Heart right ventricle (tissue), 16 donors: ENCODE measurements around the gene ABHD12. TPM values are rescaled to one million over a fixed set of nuclear protein-coding genes. Genes with fewer than 3 reads are reported as not detected.

Experiments
- ATAC-seq, 8 donors: fragments of 200-7000 bp; cut with Tn5 transposase; one replicate each; pipeline ENCODE4 v1.9.1; 2020; ENCODE audit warnings: mild to moderate bottlenecking in 8 of 8, moderate library complexity in 8 of 8, moderate number of reproducible peaks in 1 of 8
- DNase-seq, 2 donors: peaks; one replicate each; pipeline ENCODE4 v3.0.0-alpha.2; 2020
- H3K27ac ChIP-seq, 10 donors: fragments of 200-600 bp; sonication (generic) in 2 of 10; one replicate each; pipeline versions ENCODE4 v1.5.0 to v1.8.0; 2020 to 2022; ENCODE audit warnings: mild to moderate bottlenecking in 3 of 10
- H3K27me3 ChIP-seq, 7 donors: fragments of 200-600 bp; one replicate each; pipeline ENCODE4 v1.8.0; 2021 to 2022; ENCODE audit warnings: mild to moderate bottlenecking in 2 of 7
- H3K36me3 ChIP-seq, 9 donors: fragments of 200-600 bp; sonication (generic) in 1 of 9; one replicate each; pipeline versions ENCODE4 v1.5.0 to v1.8.0; 2020 to 2022; ENCODE audit warnings: mild to moderate bottlenecking in 2 of 9
- H3K4me1 ChIP-seq, 9 donors: fragments of 200-600 bp; sonication (generic) in 1 of 9; one replicate each; pipeline versions ENCODE4 v1.5.0 to v1.8.0; 2020 to 2022; ENCODE audit warnings: mild to moderate bottlenecking in 4 of 9
- H3K4me3 ChIP-seq, 10 donors: fragments of 200-600 bp; sonication (generic) in 2 of 10; one replicate each; pipeline versions ENCODE4 v1.5.0 to v1.8.0; 2020 to 2022; ENCODE audit warnings: mild to moderate bottlenecking in 7 of 10, moderate library complexity in 2 of 10
- H3K9me3 ChIP-seq, 11 donors: fragments of 200-600 bp in 10 of 11; sonication (generic) in 2 of 11; one replicate each; pipeline versions ENCODE4 v1.5.0 to v1.8.0; 2013 to 2022; ENCODE audit warnings: mild to moderate bottlenecking in 2 of 11, control low read depth in 1 of 11, moderate library complexity in 1 of 11
- WGBS, 2 donors: extraction: QIAGEN DNeasy Blood & Tissue Kit; methylation state at CpG; one replicate each; pipeline ENCODE4 v1.1.7; 2013; ENCODE audit warnings: inconsistent platforms in 1 of 2; 5-methylcytosine and 5-hydroxymethylcytosine counted together
- intact Hi-C, 10 donors: fragments of 100-400 bp; cut with DNase I; formaldehyde crosslinking; loops; one replicate each; pipeline versions ENCODE4 v1.11.1 to v1.14.2; 2022
- polyA plus RNA-seq, 2 donors: library from polyadenylated mRNA; stranded (reverse); fragments of 200-250 nt; gene quantifications; one replicate each; pipeline ENCODE4 v1.2.3, GENCODE V29; 2013
- total RNA-seq, 10 donors: library from RNA; stranded (reverse); fragmentation: NEBNext Ultra II Directional in 3 of 10; extraction: Animal tissue kit (Norgen Biotek cat#: 25700) in 3 of 10; gene quantifications; one replicate each; pipeline versions ENCODE4 v1.2.1 to v1.2.4, GENCODE V29; 2021 to 2023
- TF ChIP-seq, protein P1 (sequence below), 9 donors: fragments of 200-600 bp; sonication (generic) in 2 of 9; IDR thresholded peaks; one replicate each; pipeline versions ENCODE4 v1.5.0 to v1.8.0; 2021 to 2022; ENCODE audit warnings: antibody characterized with exemption in 9 of 9, mild to moderate bottlenecking in 5 of 9, moderate library complexity in 1 of 9
- donor health status: Arrhythmogenic right ventricular cardiomyopathy.
- donor health status: ischemic (EF 13 %, LVEDD 7.1; RV severe dilation, severe dysfunction).
- donor health status: healthy with polysubstance abuse.
- donor health status: DM: no; HTN: yes; CAD: no.
- donor health status: DM: no; HTN: no; CAD: no.
- donor health status: ischemic (EF 25% LVEDD 6.9; RV normal size, moderate dysfunction).
- donor health status: ischemic (EF 25% LVEDD 5.7; RV mildly dilated, moderate dysfunction).
- donor health status: healthy.
- donor health status: DM: yes; HTN: yes; CAD: no.
- donor health status: Ischemic cardiomyopathy.
- donor health status: ischemic (EF 35%, LVEDD 5.7; RV mildly dilated, moderate dysfunction).
- donor health status: nonischemic (EF 11% LVEDD 7.7; RV severe dilation, severe dysfunction).
- donor health status: DM: yes; HTN: yes; CAD: no.
- donor health status: PGD.
- donor health status: ischemic (EF 29% LVEDD 5.4; RV normal size, mild dysfunction).
- donor health status: nonischemic (EF 23%, LVEDD 6.1; RV moderate dilation, normal function).

Gene ABHD12
- total and polyA plus RNA-seq, 12 donors = 21.1 to 41.3 (median 28.1) TPM

DNA sequence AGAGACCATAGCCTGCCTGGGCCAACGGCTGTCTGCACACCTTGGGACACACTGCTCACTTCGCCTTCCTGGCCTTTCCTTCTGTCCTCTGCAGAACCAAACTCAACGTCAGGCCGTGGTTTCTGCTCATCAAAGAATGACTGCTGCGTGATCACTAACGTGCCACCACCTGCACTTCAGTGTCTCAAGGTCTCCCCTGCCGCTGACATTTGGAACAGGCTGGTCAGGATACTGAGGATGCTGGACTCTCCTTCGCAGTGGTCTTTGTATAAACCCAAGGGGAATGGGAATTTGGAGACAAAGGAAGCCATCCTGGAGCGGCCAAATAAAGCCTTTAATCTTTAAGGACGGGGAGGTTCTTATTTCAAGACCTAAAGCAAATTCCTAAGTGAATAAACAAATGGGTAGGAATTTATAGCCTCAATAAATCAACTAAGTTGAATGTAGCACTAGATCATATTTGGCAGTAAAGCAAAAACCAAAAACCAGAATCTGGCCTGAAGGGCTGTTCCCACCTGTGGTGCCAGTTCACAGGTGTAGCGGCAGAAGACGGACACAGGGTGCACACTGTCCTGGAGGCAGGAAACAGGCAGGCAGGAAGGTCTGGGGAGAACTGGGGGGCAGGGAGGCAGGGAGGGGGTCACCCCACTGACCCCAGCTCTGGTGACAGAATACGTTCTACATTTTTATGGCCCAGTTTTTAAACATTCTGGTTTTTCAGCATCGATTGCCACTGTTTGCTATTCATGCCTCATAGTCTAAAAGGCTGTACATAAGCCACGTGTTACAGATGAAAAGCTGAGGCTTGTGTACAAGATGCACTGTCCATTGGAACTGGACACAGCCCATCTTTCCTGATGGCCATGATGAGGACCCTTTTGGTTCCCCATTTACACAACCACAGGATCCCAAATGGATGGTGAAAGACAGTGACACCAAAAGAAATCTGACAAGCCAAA is 36.6 kb downstream of the ABHD12 start:
- H3K4me3 ChIP-seq = no peak overlapping the region
- DNase-seq (no peak), ATAC-seq (peak in 1 of 8 donors; percentile 12)
- intact Hi-C loops = no loop called here
- H3K27me3 ChIP-seq = no peaks in the 10 kb centered on the region
- no peaks in the 10 kb centered on the region for H3K9me3 ChIP-seq
- TF ChIP-seq, protein P1, sequence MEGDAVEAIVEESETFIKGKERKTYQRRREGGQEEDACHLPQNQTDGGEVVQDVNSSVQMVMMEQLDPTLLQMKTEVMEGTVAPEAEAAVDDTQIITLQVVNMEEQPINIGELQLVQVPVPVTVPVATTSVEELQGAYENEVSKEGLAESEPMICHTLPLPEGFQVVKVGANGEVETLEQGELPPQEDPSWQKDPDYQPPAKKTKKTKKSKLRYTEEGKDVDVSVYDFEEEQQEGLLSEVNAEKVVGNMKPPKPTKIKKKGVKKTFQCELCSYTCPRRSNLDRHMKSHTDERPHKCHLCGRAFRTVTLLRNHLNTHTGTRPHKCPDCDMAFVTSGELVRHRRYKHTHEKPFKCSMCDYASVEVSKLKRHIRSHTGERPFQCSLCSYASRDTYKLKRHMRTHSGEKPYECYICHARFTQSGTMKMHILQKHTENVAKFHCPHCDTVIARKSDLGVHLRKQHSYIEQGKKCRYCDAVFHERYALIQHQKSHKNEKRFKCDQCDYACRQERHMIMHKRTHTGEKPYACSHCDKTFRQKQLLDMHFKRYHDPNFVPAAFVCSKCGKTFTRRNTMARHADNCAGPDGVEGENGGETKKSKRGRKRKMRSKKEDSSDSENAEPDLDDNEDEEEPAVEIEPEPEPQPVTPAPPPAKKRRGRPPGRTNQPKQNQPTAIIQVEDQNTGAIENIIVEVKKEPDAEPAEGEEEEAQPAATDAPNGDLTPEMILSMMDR (IDR thresholded peaks at IDR 0.05) = no peak
- no peaks in the 10 kb centered on the region for H3K36me3 ChIP-seq
- peaks cover 0 to 46% (median 23%) of the 10 kb centered on the region in 9 donors for H3K4me1 ChIP-seq
- WGBS, 2 donors = 86 to 88% methylated on average over 15 of the region's 15 CpGs
- peak overlapping the region in 2 of 10 donors; percentile 21 to 72 for H3K27ac ChIP-seq

DNA sequence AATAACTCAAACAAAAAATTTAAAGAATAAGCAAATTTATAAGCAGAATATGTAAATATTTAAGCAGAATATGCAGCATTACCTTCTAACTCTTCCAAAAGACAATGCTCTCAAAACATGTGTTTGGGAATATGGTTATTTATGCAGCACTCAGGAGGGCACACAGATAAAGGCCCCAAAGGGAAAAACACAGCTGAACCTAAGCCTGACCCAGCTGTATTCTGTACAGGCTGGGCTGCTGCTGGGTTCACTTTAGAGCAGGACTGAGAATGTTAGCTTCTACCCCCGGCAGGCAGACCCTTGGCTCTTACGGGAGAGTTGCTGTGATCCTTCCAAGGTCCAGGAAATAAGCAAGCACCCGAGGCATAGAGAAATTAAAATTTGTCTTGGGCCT is 37.3 kb downstream of the ABHD12 start:
- no peaks in the 10 kb centered on the region for H3K27me3 ChIP-seq
- intact Hi-C loops = no loop called here
- peak overlapping the region in 1 of 10 donors; percentile 21 for H3K27ac ChIP-seq
- H3K9me3 ChIP-seq = no peaks in the 10 kb centered on the region
- H3K4me1 ChIP-seq = peaks cover 0 to 46% (median 23%) of the 10 kb centered on the region in 9 donors
- ATAC-seq (peak in 1 of 8 donors; percentile 51), DNase-seq (no peak)
- TF ChIP-seq, protein P1 (IDR thresholded peaks at IDR 0.05) = no peak
- 51 to 54% methylated on average over 3 of the region's 3 CpGs for WGBS, 2 donors
- no peak overlapping the region for H3K4me3 ChIP-seq
- H3K36me3 ChIP-seq = no peaks in the 10 kb centered on the region

DNA sequence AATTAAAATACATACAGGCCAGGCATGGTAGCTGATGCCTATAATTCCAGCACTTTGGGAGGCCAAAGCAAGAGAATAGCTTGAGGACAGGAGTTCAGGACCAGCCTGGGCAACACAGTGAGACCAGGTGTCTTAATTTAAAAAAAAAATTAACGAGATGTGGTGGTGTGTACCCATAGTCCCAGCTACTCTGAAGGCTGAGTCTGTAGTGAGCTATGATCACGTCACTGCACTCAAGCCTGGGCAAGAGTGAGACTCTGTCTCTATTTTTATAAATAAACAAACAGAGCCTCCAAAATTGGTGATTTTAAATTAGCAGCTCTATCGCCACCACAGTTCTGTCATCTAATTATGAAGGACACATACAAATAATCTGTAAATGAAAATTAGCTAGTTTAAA is 37.9 kb downstream of the ABHD12 start:
- TF ChIP-seq, protein P1 (IDR thresholded peaks at IDR 0.05) = no peak
- ATAC-seq (peak in 2 of 8 donors; percentile 48 to 68), DNase-seq (no peak)
- Histone ChIP-seq H3K4me1 (peaks cover 0 to 46% (median 21%) of the 10 kb centered on the region in 9 donors), H3K27me3 (no peaks in the 10 kb centered on the region), H3K36me3 (no peaks in the 10 kb centered on the region), H3K27ac (no peak overlapping the region), H3K4me3 (no peak overlapping the region), H3K9me3 (no peaks in the 10 kb centered on the region)
- 82 to 83% methylated on average over 3 of the region's 3 CpGs for WGBS, 2 donors
- intact Hi-C loops = no loop called here

DNA sequence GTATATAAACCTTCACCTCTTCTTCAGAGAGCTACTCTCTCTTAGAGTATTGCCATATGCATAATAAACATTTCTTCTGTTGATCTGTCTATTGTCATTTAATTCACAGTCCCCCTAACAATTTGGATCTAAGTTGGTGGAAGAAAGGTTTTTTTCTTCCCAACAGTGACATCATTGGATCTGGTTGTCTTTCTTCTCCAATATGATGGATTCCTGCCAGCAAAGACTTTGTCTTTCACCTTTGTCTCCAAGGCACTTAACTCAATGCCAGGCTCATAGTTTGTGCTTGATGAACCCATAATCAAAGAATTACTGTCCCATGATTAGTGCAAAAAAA is 39.6 kb downstream of the ABHD12 start:
- intact Hi-C loops = no loop called here
- no peak overlapping the region for H3K27ac ChIP-seq
- peaks cover 0 to 38% (median 11%) of the 10 kb centered on the region in 9 donors for H3K4me1 ChIP-seq
- no peaks in the 10 kb centered on the region for H3K27me3 ChIP-seq
- H3K9me3 ChIP-seq = no peaks in the 10 kb centered on the region
- DNase-seq (no peak), ATAC-seq (no peak)
- TF ChIP-seq, protein P1 (IDR thresholded peaks at IDR 0.05) = no peak
- no peaks in the 10 kb centered on the region for H3K36me3 ChIP-seq
- H3K4me3 ChIP-seq = no peak overlapping the region
